ENCODE measurements around the gene LDLRAD4.

LDLRAD4 gene

DNA sequence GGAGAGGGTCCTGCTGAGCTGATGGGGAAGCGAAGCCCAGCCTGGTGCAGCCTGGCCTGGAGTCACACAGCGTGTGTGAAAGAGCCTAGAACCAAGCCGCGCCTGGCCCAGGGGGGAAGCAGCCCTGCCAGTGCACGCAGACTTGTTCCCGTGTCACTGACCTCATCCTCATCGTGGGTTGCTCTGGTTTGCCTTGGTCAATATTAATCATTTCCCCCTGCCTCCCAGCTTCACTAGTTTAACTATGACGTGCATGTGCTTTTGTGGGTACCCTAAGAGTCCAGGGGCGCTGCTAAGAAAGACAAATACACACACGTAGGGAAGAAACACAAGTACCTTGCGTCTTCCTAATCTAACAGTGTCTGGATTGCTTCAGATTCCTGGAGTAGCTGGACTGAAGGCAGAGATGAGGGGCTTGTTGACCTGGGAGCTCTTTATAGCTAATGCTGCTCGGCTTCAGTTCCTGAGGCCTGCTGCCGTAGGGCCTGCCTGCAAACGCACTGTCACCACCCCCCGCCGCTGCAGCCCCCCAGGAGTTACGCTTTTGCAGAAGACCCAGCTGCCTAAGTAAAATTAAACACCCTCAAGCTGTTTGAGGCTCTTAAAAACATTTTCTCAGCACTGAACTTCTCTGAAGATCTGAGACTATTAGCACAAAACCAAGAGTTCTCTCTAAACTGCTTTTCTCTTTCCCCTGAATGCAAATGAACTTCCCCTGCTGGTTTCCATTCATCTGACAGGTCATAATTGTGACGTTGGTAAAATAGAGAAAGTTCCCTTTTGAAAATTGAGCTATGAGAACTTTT lies 348.6 kb downstream of the LDLRAD4 start:
- DNase-seq: no peak

DNA sequence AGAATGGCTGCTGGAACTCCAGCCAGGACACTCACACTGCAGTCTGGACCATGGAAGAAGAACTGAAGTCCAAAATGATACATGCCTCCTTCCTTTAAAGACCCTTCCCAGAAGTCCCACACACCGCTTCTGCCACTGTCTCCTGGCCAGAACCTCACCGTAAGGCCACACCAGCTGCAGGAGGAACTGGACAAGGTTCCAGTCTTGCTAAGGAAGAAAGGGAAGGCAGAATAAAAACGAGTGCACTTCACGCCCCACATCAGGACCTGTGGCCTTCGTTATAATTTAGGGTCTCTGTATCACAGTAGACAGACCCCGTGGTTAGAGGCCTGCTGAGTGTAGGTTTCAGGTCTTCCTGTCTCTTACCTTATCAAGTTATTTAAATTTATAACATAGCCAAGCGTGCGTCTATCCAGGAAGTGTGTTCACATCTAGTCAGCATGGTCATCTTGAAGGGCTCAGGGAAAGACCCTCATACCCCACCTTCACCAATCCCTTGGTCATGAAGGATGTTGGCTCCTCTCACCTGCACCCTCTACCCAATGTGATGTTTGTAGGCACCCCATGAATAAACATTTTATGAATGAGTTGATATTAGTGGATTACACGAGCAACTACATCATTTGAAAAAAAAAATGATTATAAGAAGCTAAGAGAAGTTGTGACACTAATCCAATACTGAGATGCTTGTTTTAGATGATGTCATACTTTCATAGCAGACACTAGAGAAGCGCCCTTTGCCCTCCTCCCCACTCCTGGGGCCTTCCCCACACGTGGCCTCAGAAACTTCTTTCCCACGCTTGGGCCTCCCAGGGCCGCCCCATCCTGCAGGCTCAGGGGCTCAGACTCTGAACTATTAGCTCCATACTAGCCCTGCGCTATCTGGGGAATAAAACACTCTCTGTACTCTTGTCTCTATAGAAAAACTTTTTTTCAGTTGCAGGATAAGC lies 350.2 kb downstream of the LDLRAD4 start:
- DNase-seq: no peak

DNA sequence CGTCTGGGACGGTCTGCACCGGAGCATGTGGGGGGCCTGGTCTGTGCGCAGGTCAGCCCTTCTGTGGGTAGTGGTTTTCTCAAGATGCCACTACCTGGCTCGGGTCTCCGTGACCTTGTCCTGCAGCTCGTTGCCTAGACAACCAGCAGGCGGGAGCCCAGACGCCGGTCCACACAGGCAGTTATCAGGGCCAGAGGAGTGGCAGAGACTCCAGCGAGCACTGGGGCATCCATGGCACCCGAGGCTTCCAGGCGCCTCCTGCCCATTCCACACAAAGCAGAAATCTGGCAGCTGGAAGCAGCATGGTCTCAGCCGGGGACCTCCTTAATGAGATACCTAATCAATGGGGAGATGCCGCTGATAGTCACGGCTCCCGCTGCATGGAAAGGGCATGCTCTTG lies 351.7 kb downstream of the LDLRAD4 start:
- no peak for DNase-seq

DNA sequence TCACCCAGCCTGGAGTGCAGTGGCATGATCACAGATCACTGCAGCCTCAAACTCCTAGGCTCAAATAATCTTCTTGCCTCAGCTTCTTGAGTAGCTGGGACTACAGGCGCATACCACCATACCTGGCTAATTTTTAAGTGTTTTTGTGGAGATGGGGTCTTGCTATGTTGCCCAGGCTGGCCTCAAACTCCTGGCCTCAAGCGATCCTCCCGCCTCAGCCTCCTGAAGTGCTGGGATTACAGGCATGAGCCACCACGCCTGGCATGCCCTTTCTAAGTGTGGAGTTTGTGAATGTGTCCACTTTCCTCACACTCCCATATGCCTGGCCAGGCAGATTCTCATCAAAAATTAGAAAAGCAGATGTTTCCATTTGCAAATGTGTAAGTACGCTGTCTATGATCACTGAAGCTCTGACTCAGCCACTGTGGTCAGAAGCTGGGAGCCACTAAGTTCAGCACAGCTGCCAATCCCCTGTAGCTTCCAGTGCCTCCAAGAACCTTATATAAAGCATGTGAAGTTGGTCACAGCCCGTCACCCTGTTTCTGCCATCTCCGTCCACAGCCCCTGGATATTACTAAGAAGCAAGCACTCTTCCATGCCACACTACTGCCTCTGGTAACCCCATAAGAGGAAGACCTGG lies 352.4 kb downstream of the LDLRAD4 start:
- DNase-seq: no peak

DNA sequence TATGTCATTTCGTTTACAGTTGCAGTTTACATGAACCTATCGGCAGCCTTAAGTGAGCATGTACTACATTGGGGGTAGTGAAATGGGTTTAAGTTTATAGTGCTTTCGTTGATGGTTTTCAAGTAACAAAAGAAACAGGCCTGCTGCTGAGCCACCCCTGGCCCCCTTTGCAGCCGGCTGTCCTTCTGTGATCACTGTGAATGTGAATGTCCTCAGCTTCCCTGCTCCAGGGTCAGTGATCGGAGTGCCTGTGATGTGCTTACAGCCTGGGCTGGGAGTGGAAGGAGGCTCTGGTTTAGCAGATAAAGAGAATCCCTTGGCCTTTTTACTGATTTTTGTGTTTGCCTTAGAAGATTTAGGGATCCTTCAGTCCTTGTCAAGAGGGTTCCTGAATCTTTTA lies 353.6 kb downstream of the LDLRAD4 start:
- DNase-seq: no peak

DNA sequence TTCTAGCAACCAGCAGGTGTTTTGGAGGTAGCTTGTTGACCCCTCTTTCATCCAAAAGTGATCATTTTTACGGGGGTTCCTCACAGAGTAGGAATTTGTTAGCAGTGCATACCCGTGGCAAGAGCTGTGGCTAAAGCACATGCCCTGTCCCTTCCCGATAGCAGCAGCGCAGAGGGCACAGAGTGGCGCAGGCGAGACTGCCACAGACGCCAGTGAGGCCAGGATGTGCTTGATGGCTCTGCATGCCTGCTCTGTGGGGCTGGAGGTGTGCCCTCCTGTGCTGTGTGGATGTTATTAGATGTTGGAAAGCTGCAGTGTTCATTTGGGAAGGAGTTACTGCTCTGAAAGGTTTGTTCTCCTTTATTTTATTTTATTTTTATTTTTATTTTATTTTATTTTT lies 354.2 kb downstream of the LDLRAD4 start:
- no peak for DNase-seq

DNA sequence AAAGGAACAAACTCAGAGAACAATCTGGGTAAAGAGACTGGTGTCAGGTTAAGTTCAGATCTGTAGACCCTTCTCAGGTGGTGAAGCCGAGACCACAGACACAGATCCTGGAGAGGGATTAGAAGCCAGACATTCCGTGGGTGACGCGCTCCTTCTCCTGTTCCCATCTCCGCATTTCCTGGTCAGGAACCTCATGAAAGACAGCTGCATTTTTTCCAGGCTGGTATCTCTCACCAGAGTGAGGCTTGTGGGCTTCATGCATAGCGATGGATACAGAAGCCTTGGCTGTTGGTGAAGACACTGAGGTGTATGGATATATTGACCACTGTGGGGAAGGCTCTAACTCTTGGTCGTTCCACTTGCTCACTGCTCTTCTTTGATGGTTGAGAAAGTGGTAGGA lies 355.2 kb downstream of the LDLRAD4 start:
- no peak for DNase-seq

DNA sequence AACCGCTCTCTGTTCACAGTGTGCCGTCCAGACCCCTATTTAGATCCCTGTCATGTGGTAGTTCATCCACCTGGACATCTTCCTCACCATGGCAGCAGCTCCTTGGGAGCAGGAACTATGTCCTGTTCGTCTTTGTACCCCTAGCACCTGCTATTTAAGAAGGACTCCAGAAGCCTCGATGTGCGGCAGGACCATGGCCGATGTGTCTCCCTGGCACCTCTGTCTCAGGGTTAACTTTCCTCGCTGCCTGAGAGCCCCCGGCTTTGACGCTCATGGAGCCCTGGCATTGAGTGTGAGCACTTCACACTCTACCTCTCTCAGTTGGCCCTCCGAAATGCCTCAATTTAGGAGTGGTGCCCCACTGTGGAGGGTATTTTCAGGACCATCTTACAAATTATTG lies 355.8 kb downstream of the LDLRAD4 start:
- no peak for DNase-seq

DNA sequence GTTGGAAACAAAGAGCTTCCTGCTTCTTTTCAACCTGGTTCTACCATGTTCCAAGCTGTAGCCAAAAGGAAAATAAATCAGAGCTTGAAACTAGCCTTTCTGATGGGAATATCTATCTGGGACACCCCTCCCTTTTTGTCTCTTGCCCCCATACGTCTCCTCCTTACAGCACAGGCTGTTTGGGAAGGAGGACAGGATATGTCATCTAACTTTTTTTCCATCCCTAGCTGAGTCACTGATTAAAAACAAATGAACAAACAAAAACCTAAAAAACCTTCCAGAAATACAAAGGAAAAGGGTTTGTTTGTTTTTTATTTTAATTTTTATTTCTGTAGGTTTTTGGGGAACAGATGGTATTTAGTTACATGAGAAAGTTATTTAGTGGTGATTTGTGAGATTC lies 356.2 kb downstream of the LDLRAD4 start:
- no peak for DNase-seq

DNA sequence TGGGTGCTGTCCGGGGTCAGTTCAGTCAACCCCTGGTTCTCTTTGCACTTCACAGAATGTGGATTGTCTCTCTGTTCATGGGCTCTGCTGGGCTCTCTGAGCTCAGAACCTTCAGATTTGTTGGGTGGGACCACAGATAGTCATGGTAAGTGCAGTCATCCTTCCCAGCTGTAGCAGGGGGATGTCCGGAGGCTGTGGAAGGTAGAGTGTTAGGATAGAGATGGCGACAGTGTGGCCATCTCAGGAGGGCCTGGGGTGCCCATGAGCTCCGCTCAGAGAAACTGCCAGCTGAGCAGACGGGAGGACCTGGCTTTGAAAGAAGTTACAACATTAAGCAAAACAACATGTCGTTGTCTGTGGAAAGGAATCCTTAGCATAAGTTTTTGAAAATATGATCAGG lies 358.0 kb downstream of the LDLRAD4 start:
- no peak for DNase-seq

DNA sequence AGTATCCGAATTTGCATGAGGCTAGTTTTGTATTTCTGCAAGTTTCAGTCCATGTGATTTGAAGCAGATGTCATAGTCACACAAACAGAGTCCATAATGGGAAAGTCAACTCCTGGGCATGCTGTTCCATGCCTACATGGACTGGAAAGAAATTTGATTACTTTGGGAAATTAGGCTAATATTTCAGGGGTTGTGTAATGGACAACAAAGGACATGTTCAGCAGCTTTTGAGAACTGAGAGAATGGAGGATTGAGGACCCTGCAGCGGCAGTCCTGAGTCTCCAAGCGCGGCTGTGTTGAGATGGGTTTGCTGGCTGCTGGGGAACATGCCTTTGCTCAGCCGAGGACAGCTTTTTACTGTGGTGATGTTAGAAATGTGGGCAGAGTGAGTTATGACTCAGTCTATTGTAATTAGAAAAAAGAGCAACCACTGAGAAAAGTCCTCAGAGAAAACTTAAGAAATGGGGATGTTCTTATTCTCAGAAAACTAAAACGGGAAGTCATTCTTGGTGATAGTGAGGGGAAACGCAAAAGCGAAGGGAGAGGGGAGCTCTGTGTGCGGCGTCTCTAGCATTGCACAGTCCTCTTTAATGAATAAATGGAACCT lies 358.6 kb downstream of the LDLRAD4 start:
- no peak for DNase-seq

DNA sequence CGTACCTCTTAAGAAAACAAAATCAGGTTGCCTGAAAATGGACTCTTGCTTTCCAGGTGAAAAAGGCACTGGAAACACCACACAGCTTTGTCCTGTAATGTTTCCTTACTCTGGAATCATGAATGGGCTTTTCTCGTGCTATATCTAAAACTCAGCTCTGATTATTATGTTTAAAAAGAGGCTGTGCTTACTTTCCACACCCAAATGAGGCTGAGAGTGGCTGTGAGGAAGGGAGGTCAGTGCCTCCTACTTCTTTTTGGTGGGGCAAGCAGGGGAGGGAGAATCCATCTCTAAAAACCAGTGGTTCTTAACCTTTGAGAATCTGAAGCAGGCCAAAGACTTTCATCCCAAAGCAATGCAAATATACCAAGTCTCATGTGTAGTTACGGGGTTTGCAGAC lies 359.2 kb downstream of the LDLRAD4 start:
- no peak for DNase-seq

DNA sequence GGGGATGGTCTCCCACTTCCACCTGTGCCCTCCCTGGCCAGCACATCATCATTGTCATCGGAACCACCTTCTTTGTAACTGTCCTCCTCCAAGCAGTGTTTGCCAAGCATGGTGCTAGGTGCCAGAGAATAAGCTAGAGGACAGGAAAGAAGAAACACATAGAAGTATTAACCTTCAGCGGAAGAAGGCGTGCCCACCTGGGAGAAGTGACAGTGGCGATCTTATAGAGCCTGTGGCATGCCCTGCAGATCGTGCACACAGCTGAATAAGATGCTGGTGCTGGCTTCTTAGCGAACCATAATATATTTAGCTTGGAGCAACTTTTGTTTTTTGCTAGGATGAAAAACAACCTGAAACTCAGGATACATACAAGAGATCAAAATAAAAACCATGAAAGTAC lies 359.8 kb downstream of the LDLRAD4 start:
- no peak for DNase-seq

DNA sequence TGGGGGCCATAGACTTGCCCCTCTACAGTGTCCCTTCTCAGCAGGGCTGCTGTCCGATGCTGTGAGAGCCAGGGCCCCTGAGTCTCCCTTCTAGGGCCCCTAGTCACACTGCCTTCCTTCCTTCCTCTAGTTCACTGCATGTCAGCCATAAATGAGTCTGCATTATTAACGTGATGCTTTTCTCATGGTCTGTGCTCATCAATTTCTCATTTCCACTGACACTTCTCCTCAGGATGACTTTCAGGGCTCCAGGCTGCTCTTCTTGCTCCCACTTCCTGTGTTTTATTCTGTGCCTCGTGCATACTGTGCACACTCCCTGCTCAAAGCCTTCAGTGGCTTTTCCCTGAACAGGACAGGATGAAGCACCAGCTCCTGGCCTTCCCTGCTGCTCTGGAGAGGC lies 361.3 kb downstream of the LDLRAD4 start:
- no peak for DNase-seq

DNA sequence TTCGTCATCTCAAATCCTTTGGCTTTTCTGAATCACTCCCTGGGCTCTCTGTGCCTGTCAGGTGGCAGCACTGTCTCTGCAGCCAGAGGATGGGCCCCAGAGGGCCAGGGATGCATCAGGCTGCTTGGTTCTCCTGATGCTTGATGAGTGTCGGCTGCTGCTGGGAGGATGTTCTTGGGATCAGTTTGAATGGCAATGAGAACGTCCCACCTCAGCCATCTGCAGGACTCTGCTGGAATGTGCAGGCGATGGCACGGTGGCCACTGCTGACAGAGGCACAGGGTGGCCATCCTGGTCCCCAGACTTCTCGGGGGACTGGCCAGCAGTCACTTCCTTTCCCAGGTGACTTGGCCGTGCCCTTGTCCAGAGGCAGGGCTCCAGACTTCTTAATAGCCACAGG lies 361.8 kb downstream of the LDLRAD4 start:
- no peak for DNase-seq

DNA sequence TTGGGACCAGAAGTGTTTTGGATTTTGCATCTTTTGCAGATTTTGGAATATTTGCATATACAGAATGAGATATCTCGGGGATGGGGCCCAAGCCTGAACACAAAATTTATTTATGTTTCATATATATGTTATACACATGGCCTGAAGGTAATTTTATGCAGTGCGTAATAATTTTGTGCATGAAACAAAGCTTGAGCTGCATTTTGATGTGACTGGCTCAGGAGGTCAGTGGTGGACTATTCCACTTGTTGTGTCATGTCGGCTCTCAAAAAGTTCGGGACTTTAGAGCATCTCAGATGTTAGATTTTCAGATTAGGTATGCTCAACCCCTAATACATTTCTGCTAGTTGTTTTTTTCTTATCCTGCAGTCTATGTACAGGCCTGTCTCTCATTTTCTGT lies 362.4 kb downstream of the LDLRAD4 start:
- DNase-seq: no peak

DNA sequence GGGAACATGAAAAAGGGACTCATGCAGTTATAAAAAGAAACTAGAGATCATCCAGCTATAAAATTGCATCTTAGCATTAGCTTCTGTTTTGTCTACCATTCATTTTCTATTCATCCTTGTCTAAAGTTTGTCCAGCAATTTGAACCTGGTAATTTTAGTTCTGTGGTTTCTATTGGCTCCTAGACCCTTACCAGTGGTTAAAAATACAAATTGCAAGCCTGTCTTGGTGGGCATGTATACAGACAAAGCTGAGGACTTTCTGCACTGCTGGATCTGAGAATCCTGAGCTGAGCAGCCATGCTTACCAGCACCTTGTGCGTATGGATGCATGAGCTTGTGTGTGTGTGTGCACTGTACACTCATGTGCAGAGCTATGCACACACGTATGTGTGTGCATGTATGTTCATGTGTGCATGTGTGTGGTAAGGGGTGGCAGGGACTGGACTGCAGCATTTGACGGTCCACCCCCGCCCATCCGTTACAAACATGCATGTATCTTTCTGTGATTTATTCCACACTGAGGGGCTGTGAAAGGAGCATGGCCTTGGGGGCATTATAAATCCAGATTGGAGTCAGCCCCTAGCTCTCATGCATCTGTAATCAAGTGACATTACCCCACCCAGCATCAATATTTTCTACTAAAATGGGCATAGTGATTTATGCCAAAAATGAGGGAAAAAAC lies 363.1 kb downstream of the LDLRAD4 start:
- no peak for DNase-seq

DNA sequence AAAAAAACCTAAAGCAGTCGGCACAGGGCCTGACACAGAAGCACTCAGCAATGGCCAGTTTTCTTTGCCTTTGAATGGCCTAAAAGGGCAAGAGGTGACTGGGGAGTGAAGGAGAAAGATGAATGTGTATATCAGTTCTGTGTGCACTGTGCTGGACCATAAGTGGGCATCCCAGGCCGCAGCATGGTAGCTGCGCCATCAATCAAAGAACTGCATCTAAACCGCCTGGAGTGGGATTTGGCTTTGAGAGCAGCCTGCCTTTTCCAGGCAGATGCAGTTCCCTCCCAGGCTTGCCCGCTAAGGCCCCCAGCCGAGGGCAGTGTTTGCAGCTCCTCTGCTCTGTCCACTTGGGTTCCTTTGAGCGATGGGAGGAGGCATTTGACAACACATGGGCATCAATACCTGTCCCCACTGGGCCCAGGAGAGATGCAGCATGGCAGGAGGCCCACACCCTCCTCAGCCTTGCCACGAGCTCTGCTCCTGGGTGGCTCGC lies 363.7 kb downstream of the LDLRAD4 start:
- DNase-seq: no peak

DNA sequence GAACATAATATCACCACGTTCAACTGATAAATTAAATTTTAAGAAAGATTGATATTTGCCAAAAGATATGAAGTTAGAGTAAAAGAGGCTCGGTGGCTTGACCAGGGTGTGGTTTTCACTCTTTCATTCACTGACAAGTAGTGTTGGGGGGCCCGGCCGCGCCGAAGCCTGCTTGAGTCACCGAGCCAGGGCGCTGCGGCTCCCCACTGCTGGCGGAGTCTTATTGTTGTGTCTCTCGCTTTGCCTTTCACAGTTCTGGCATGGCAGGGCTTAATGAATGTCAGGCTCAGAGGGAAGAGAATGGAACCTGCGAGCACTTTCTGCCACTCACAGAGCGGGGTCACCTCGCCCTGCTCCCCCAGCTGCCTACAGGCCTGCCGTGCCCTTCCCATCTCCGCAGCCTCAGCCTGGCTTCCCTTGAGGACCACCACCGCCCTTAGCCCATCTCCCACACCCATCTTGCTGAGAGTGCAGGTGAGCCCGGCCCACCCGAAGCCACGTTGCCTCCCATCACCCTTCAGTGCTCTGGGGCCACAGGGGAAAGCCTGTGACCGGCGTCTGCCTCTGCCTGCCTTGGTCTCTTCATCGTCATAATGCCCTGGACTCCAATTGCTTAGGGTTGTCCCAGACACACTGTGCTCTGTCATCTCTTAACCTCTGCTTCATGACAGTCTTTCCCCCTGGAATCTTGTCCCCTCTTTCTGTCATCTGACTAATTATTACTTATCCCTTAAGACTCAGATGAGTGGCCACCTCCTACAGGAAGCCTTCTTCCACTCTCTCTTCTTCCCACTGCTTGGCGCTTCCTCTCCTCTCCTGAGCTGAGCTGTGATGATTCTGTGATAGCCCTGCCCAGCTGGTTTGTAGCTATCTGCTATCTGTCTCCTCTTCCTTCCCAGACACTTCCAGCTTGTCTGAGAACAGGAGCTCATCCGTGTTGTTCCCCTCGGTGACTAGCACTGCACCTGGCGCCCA lies 365.3 kb downstream of the LDLRAD4 start:
- DNase-seq: no peak

DNA sequence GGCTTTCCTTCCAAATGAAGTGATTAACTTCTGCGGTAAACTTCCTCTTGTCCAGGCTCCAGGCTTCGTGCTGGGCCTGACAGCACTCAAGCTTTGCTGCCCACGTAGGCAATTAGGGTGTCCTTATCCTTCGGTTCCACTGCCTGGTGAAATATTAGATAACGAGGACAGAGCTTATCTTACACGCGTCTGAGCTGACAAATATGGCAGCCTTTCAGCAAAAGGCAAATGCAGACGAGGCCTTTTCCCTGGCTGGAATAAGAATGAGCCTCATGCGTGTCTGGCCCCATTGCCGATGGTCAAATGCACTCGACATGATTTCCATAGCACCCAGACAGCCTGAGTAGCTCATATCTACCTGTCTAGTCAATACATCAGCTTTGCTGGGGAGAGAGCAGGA lies 366.3 kb downstream of the LDLRAD4 start:
- no peak for DNase-seq
